Neuronal stem cell (in vitro differentiated cells): ENCODE measurements around the gene ISCU.

Experiments
- DNase-seq: peaks from one replicate; pipeline ENCODE4 v3.0.0-alpha.2; 2013; ENCODE audit warnings: low spot score
- H2AFZ ChIP-seq: one replicate; pipeline ENCODE4 v1.6.1; 2013; ENCODE audit warnings: mild to moderate bottlenecking, low read length, inconsistent platforms
- H2AK5ac ChIP-seq: 2 replicates; pipeline ENCODE4 v1.6.1; 2013; ENCODE audit warnings: low read depth, mild to moderate bottlenecking, inconsistent platforms, low read length, moderate library complexity, mixed read lengths
- H2BK120ac ChIP-seq: 2 replicates; pipeline ENCODE4 v1.6.1; 2013; ENCODE audit warnings: low read depth, mild to moderate bottlenecking, inconsistent platforms, low read length, moderate library complexity, mixed read lengths
- H2BK12ac ChIP-seq: one replicate; pipeline ENCODE4 v1.6.1; 2013; ENCODE audit warnings: low read length, inconsistent platforms
- H2BK15ac ChIP-seq: 2 replicates; pipeline ENCODE4 v1.6.1; 2013; ENCODE audit warnings: mild to moderate bottlenecking, low read length, inconsistent platforms, mixed read lengths
- H2BK5ac ChIP-seq: one replicate; pipeline ENCODE4 v1.6.1; 2013; ENCODE audit warnings: inconsistent platforms, mild to moderate bottlenecking, low read length, moderate library complexity
- H3K14ac ChIP-seq: one replicate; pipeline ENCODE4 v1.6.1; 2013; ENCODE audit warnings: low read length, inconsistent platforms
- H3K18ac ChIP-seq: 2 replicates; pipeline ENCODE4 v1.6.1; 2013; ENCODE audit warnings: low read length, inconsistent platforms
- H3K23ac ChIP-seq: 2 replicates; pipeline ENCODE4 v1.6.1; 2013; ENCODE audit warnings: low read depth, mild to moderate bottlenecking, mixed read lengths, low read length, inconsistent platforms; ENCODE audit not compliant: poor library complexity
- H3K27ac ChIP-seq: replicated peaks from 3 replicates; pipeline ENCODE4 v1.5.1; 2013; ENCODE audit warnings: low read length, inconsistent platforms
- H3K27me3 ChIP-seq, 3 experiments: 2 replicates each; pipeline ENCODE4 v1.6.1; 2013; ENCODE audit warnings: low read length in 3 of 3, mild to moderate bottlenecking in 2 of 3, inconsistent platforms in 1 of 3, low read depth in 1 of 3, mixed read lengths in 1 of 3, moderate library complexity in 1 of 3; ENCODE audit not compliant: control insufficient read depth in 3 of 3, insufficient read depth in 3 of 3
- H3K36me3 ChIP-seq, 2 donors: replicated peaks in 1 of 2; 2 replicates each; pipeline ENCODE4 v1.6.1; 2013; ENCODE audit warnings: low read length in 2 of 2; ENCODE audit not compliant: control insufficient read depth in 2 of 2, insufficient read depth in 2 of 2
- H3K4ac ChIP-seq: 2 replicates; pipeline ENCODE4 v1.6.1; 2013; ENCODE audit warnings: inconsistent platforms, mild to moderate bottlenecking, low read length, moderate library complexity
- H3K4me1 ChIP-seq, 2 donors: 1 replicate in 1 of 2; 2 replicates in 1 of 2; pipeline ENCODE4 v1.6.1; 2013; ENCODE audit warnings: low read length in 2 of 2, low read depth in 1 of 2; ENCODE audit not compliant: control insufficient read depth in 2 of 2, insufficient read depth in 1 of 2
- H3K4me2 ChIP-seq: one replicate; pipeline ENCODE4 v1.6.1; 2013; ENCODE audit warnings: mild to moderate bottlenecking, low read length, inconsistent platforms; ENCODE audit not compliant: insufficient read depth, poor library complexity, severe bottlenecking
- H3K4me3 ChIP-seq, 2 donors: 2 replicates each; pipeline ENCODE4 v1.5.1; 2013; ENCODE audit warnings: low read length in 2 of 2, mild to moderate bottlenecking in 2 of 2, inconsistent platforms in 1 of 2, moderate library complexity in 1 of 2
- H3K79me1 ChIP-seq: one replicate; pipeline ENCODE4 v1.6.1; 2013; ENCODE audit warnings: low read depth, mild to moderate bottlenecking, inconsistent platforms, low read length, moderate library complexity
- H3K9ac ChIP-seq: one replicate; pipeline ENCODE4 v1.6.1; 2013; ENCODE audit warnings: mild to moderate bottlenecking, low read depth, low read length, inconsistent platforms; ENCODE audit not compliant: poor library complexity
- H3K9me3 ChIP-seq, 2 donors: replicated peaks in 1 of 2; 2 replicates each; pipeline versions ENCODE3 to v1.6.1; 2013; ENCODE audit warnings: low read length in 2 of 2, mild to moderate bottlenecking in 2 of 2, inconsistent platforms in 1 of 2, low read depth in 1 of 2, mixed read lengths in 1 of 2, moderate library complexity in 1 of 2; ENCODE audit not compliant: control insufficient read depth in 2 of 2, insufficient read depth in 1 of 2
- H4K8ac ChIP-seq: one replicate; pipeline ENCODE4 v1.6.1; 2013; ENCODE audit warnings: low read depth, mild to moderate bottlenecking, inconsistent platforms, low read length, moderate library complexity
- H4K91ac ChIP-seq: one replicate; pipeline ENCODE4 v1.6.1; 2013; ENCODE audit warnings: low read length, low read depth, mild to moderate bottlenecking, inconsistent platforms; ENCODE audit not compliant: poor library complexity
- WGBS, 2 donors: extraction: QIAGEN DNeasy Blood & Tissue Kit; methylation state at CpG; one replicate each; pipeline ENCODE4 v1.1.7; 2013; ENCODE audit warnings: missing lambda C conversion rate in 2 of 2, mixed read lengths in 1 of 2; ENCODE audit not compliant: insufficient read length in 2 of 2, insufficient replicate concordance in 1 of 2; ENCODE audit errors: extremely low coverage in 2 of 2; 5-methylcytosine and 5-hydroxymethylcytosine counted together

The ISCU gene

GRCh38 chr12:108543652-108544051 is 18.7 kb upstream of the ISCU start:
- WGBS, 2 donors, result no CpG with 5 or more reads among the region's 3 CpGs
- Histone ChIP-seq H2BK15ac (no peak overlapping the region), H3K9me3 (no peaks in the 10 kb centered on the region), H2AFZ (no peak overlapping the region), H3K4me2 (no peak overlapping the region), H3K36me3 (peaks cover 30 to 87% of the 10 kb centered on the region in 2 donors), H4K8ac (no peak overlapping the region), H2AK5ac (no peak overlapping the region), H4K91ac (no peak overlapping the region), H2BK5ac (no peak overlapping the region), H3K14ac (no peak overlapping the region), H3K4me1 (no peaks in the 10 kb centered on the region), H3K4ac (no peak overlapping the region), H3K27ac (no peak overlapping the region), H3K79me1 (no peaks in the 10 kb centered on the region), H3K4me3 (no peak overlapping the region), H3K23ac (no peak overlapping the region), H3K9ac (no peak overlapping the region), H3K18ac (no peak overlapping the region), H3K27me3 (no peaks in the 10 kb centered on the region), H2BK12ac (no peak overlapping the region), H2BK120ac (no peak overlapping the region)
- no peak for DNase-seq

- Histone ChIP-seq H2BK120ac (no peak overlapping the region), H3K27me3 (no peaks in the 10 kb centered on the region), H4K91ac (no peak overlapping the region), H3K9me3 (no peaks in the 10 kb centered on the region), H3K14ac (no peak overlapping the region), H2AK5ac (no peak overlapping the region), H3K36me3 (peaks cover 29 to 74% of the 10 kb centered on the region in 2 donors), H2AFZ (no peak overlapping the region), H3K4me3 (no peak overlapping the region), H3K79me1 (no peaks in the 10 kb centered on the region), H3K4me1 (no peaks in the 10 kb centered on the region), H2BK15ac (no peak overlapping the region), H3K27ac (no peak overlapping the region), H2BK12ac (no peak overlapping the region), H4K8ac (no peak overlapping the region), H2BK5ac (no peak overlapping the region), H3K4me2 (no peak overlapping the region), H3K18ac (no peak overlapping the region), H3K23ac (no peak overlapping the region), H3K9ac (no peak overlapping the region), H3K4ac (no peak overlapping the region)
- no CpG with 5 or more reads among the region's 9 CpGs for WGBS, 2 donors
- no peak for DNase-seq
Measured at GRCh38 chr12:108547686-108548085, 14.7 kb upstream of the ISCU start.

- H3K27ac ChIP-seq, result no peak overlapping the region
- no peaks in the 10 kb centered on the region for H3K79me1 ChIP-seq
- H3K4ac ChIP-seq, result no peak overlapping the region
- no peak overlapping the region for H2BK12ac ChIP-seq
- WGBS, 2 donors, result no CpG with 5 or more reads among the region's 7 CpGs
- no peak overlapping the region for H3K9ac ChIP-seq
- H2BK5ac ChIP-seq, result no peak overlapping the region
- H3K36me3 ChIP-seq, result peaks cover 24 to 67% of the 10 kb centered on the region in 2 donors
- no peak for DNase-seq
- H3K4me1 ChIP-seq, result peaks cover 0 to 1% of the 10 kb centered on the region in 2 donors
- no peak overlapping the region for H2AFZ ChIP-seq
- no peak overlapping the region for H3K14ac ChIP-seq
- no peak overlapping the region for H4K8ac ChIP-seq
- no peak overlapping the region for H3K4me2 ChIP-seq
- H3K4me3 ChIP-seq, result no peak overlapping the region
- no peak overlapping the region for H3K18ac ChIP-seq
- H3K27me3 ChIP-seq, result no peaks in the 10 kb centered on the region
- H2AK5ac ChIP-seq, result no peak overlapping the region
- no peak overlapping the region for H4K91ac ChIP-seq
- no peak overlapping the region for H3K23ac ChIP-seq
- no peak overlapping the region for H2BK120ac ChIP-seq
- no peaks in the 10 kb centered on the region for H3K9me3 ChIP-seq
- H2BK15ac ChIP-seq, result no peak overlapping the region
Measured at GRCh38 chr12:108548954-108549521, 13.4 kb upstream of the ISCU start.

DNA sequence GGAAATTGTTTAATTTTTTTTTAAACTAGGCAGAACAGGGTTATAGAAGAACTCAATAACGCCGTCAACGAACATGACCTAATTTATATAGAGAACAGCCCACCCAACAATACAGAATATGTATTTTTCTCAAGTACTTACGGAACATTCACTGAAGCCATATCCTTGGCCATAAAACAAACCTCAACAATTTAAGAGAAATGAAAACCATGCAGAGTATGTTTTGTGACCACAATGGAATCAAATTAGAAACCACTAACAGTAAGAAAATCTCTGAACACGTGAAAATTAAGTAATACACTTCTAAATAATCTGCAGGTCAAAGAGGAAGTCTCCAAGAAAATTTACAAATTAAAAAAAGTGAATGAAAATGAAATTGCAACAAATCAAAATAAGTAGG is 10.9 kb upstream of the ISCU start:
- H2AK5ac ChIP-seq, result no peak overlapping the region
- H3K36me3 ChIP-seq, result peaks cover 11 to 63% of the 10 kb centered on the region in 2 donors
- H3K4me3 ChIP-seq, result no peak overlapping the region
- H3K27ac ChIP-seq, result no peak overlapping the region
- H3K9me3 ChIP-seq, result no peaks in the 10 kb centered on the region
- H3K27me3 ChIP-seq, result no peaks in the 10 kb centered on the region
- no peak for DNase-seq
- no peak overlapping the region for H2BK12ac ChIP-seq
- H2BK5ac ChIP-seq, result no peak overlapping the region
- H3K4me2 ChIP-seq, result no peak overlapping the region
- no peak overlapping the region for H2AFZ ChIP-seq
- no peak overlapping the region for H3K14ac ChIP-seq
- H4K8ac ChIP-seq, result no peak overlapping the region
- WGBS, 2 donors, result no CpG with 5 or more reads among the region's 5 CpGs
- no peak overlapping the region for H2BK120ac ChIP-seq
- no peak overlapping the region for H3K4ac ChIP-seq
- peaks cover 1% of the 10 kb centered on the region for H3K79me1 ChIP-seq
- no peak overlapping the region for H3K23ac ChIP-seq
- peaks cover 0 to 1% of the 10 kb centered on the region in 2 donors for H3K4me1 ChIP-seq
- no peak overlapping the region for H3K9ac ChIP-seq
- no peak overlapping the region for H4K91ac ChIP-seq
- no peak overlapping the region for H3K18ac ChIP-seq
- no peak overlapping the region for H2BK15ac ChIP-seq
